ENCODE results near the gene CDC42BPB.

DNA sequence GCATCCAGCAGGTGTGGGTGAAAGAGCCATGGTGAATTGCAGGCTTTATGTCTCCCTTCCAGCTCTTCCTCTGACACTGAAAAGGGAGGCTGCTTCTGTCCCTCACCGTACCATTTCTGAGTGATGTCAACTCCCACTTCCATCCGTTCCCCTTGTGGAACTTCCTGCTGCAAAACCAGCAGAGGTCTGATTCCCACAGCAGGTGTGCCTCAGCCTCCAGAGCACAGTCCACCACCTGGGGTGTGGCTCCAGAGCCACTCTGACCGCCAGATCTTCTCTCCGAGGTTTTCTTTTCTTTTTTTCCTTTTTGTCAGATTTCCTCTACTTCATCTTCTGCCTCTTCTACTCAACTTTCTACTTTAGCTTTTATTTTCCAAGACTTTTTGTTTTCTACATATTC, 62.7 kb downstream of the CDC42BPB start:
- no peak for TF ChIP-seq POLR2AphosphoS5 (IDR thresholded peaks at IDR 0.05; ENCODE audit: low read depth, low read length)
- TF ChIP-seq TAF1 (IDR thresholded peaks at IDR 0.05; ENCODE audit: low read depth, low read length): no peak
- TF ChIP-seq POLR2A (IDR thresholded peaks at IDR 0.05; ENCODE audit: low read depth, low read length): no peak
- no peak for TF ChIP-seq SPI1 (IDR thresholded peaks at IDR 0.05; ENCODE audit: low read depth, low read length)
